Activated T-cell treated with anti-CD3 and anti-CD28 coated beads for 24 hours (primary cell): ENCODE data around the gene SEZ6.

Experiments used
- DNase-seq: peaks from one replicate; pipeline ENCODE4 v3.0.0-alpha.2; 2020; ENCODE audit warnings: low read depth

SEZ6 gene, protein sequence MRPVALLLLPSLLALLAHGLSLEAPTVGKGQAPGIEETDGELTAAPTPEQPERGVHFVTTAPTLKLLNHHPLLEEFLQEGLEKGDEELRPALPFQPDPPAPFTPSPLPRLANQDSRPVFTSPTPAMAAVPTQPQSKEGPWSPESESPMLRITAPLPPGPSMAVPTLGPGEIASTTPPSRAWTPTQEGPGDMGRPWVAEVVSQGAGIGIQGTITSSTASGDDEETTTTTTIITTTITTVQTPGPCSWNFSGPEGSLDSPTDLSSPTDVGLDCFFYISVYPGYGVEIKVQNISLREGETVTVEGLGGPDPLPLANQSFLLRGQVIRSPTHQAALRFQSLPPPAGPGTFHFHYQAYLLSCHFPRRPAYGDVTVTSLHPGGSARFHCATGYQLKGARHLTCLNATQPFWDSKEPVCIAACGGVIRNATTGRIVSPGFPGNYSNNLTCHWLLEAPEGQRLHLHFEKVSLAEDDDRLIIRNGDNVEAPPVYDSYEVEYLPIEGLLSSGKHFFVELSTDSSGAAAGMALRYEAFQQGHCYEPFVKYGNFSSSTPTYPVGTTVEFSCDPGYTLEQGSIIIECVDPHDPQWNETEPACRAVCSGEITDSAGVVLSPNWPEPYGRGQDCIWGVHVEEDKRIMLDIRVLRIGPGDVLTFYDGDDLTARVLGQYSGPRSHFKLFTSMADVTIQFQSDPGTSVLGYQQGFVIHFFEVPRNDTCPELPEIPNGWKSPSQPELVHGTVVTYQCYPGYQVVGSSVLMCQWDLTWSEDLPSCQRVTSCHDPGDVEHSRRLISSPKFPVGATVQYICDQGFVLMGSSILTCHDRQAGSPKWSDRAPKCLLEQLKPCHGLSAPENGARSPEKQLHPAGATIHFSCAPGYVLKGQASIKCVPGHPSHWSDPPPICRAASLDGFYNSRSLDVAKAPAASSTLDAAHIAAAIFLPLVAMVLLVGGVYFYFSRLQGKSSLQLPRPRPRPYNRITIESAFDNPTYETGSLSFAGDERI

DNA sequence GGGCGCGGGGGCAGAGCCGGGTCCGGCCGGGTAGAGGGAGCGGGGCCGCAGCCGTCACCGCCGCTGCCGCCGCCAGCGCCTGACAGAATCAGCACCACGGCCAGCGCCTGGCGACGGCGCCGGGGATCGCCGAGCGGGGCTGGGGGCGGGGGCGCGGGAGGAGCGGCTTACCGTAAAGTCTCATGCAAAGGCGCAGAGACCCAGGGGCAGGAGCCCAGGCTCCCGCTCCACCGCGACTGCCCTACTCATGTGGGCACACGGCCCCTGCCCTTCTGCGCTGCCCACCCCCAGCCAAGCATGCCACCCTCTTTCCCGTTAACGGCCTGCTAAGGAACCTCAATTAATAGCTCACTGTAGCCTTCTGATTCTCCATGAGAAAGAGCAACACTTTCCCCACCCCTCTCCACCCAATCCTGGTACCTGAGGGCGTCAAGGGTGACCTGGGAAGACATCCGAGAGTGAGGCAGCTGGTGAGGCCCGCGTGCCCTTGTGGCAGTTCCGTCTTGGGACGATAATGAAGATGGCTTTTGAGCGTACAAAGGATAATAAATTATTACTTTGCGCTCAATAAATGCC, at the start of gene SEZ6:
SEZ6 (minus strand) TSS at position 98 of the 576 bp plus-strand sequence. CDS start 164 bp downstream, outside the sequence.
- peak; percentile 52 for DNase-seq

DNA sequence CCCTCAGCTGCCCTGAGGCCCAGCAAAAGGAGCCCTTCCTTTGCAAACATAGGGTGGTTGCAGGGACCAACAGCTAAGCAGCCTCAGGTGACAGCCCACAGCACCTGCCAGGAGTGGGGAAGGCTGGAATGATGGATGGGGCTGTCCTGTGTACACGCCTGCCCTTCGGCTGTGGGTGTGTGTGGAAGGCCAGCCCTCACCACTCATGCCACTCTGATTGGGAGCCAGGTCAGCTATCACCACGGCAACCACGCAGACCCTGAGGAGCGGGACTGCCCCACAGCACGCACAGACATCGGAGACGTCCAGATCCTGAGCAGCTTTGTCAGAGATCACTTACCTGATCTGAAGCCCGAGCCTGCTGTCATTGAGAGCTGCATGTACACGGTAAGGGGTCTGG, 49.0 kb upstream of the SEZ6 start:
- no peak for DNase-seq

DNA sequence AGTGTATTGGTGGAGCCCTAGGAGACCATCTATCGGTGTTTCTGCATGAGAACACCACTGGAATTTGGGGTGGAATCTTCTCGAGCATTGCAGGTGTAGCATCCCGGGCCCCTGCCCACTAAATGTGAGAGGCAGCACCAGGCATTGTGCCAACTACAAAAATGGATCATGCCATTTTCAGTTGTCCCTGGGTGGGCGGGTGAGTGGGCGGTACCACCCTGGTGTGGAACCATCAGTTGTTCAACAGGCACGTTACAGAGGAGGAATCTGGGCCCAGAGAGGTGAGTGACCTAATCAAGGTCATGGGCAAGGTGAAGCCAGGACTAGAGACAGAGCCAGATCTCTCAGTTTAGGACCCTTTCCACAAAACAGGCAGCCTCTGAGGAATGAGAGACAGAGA, 45.9 kb upstream of the SEZ6 start:
- DNase-seq = no peak

DNA sequence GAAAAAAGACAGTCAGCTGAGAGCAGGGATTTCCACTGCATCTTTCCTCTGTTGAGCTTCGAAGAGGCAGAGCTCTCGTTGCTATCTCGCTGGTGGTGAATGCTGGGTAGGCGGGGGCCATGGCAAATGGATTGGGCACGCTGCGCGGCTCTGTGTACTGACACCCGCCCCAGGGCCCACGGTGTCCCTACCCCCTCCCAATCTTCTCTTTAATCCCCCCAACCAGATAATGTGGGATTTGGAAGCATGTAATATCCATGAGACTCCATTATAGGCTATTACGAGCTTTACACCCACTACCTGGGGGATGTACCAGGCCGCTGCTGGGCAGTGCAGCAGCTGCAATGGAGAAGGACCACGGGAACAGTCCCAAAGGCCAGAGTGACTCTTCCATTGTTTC, 45.4 kb upstream of the SEZ6 start:
- DNase-seq = no peak

DNA sequence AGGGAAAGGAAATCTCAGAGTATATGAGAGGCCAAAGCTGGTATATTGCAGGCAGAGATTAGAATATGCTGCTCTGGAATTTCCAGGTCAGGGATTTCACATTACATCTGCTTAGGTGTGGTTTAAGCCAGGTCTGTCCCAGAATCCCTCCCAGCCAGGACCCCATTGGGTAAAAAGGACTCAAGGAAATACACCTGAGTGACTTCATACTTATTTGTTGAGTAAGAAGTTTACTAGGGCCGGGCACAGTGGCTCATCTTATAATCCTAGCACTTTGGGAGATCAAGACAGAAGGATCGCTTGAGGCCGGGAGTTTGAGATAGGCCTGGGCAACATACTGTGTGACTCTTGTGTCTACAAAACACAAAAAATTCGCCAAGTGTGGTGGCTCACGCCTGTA, 44.3 kb upstream of the SEZ6 start:
- DNase-seq = no peak

DNA sequence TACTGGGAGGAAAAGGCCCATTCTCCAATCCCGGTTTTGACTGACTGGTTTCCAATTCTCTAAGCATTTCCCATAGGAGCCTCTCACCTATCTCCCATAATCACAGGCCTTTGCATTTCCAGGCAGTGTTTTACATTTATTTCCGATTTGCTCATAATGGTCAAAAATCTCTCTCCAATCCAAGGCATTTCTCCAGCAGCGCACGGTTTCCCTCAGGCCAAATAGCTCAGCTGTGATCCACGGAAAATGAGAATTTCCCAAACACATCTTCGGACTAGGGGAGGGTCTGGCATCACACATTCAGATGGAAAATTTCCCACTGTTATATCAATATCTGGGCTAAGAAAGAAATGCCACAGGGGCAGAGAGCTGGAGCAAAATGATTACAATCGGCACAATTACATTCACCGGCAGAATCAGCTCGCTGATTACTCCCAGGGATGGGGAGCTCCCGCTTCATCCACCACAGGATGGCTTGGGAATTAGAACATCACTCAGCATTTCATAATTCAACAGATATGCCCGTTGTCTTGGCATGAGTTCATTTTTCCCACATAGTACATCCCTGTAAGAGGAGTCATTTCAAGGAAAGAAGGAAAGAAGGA, 43.8 kb upstream of the SEZ6 start:
- DNase-seq = no peak

DNA sequence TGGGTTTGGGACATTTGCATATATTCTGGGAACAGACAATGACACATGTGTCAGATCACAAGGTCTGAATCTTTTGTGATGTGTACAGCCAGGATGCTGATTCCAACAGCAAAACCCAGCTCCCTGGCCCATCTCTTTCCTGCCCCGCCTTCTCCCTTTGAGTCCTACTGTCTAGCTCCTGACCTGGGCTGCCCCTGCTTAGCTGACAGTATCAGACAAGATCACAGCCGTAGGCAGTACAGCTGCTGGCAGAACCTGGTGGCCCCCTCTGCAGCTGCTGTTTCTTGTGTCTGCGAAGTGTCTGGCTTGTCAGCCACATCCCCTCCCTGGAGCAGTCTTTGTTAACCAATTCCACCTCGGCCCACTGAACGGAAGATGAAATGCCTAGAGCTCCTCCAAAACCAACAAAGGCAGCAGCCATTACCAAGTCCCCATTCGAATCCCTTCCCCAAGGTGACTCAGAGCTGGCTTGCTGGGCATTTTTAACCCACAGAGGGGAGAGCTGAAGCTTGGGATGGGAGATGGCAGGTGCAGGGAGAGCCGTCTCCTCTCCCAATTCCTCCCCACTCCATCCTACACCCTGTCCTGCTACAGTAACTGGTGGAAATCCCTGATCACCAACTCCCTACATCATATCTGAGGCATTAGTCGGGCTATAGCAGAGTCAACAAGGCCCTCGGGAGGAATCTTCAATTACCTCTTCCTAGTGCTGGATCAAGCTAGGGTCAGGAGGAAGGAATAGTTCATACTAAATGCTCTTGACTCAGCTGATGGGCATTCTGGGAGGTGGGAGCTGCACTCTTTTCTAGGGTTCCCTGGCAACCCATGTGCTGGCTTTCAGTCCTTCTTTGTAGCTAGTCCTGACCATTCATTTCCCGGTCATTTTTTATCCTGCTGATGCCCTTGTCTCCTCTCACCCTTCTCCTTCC, 42.9 kb upstream of the SEZ6 start:
- DNase-seq = no peak

DNA sequence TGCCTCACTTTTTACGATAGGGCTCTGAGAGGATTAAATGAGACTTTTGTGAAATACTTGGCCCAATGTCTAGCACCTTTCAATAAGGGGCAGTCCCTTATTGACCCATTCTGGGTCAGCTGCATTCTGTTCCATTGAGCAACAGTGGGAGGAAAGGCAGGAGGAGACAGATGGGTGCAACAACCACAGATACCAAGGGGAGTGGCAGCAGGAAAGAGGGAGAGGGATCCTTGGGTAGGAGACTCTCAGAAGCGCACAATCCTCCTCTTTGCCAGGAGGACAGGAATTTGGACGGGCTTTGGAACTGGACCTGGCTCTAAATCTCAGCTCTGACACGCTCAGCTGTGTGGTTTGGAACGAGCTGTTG, 40.6 kb upstream of the SEZ6 start:
- no peak for DNase-seq

DNA sequence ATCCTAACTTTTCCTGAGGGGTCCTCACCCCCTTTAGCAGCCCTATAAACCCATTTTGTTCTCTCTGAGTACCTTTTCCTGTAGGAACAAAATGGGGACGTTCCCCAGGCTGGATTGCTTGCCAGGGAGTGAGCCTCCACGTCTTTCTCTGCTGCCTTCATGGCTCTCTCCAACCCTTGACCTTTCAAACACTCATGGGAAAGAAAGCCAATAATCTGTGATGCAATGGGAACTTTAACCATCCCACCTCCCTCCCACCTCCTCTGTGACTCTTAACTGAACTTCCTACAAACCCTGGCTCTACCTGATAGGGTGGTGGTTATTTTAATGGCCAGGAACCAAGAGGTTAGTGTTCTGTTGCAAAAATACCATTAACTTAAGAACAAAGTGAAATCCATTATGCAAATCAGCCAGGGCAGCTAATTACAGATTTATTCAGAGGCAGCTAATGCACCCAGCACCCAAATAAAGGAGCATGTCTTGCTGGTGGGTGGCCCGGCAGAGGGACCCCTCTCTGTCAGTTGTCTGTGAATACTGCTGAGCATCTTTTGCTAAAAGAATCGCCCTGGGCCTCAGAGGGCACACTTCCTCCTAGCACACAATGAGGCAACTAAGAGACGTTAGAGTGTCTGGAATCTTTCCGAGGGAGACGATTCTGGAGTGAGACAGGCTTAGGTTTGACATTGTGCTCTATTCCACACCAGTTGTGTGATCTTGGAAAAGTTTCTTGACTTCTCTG, 40.1 kb upstream of the SEZ6 start:
- DNase-seq = no peak

DNA sequence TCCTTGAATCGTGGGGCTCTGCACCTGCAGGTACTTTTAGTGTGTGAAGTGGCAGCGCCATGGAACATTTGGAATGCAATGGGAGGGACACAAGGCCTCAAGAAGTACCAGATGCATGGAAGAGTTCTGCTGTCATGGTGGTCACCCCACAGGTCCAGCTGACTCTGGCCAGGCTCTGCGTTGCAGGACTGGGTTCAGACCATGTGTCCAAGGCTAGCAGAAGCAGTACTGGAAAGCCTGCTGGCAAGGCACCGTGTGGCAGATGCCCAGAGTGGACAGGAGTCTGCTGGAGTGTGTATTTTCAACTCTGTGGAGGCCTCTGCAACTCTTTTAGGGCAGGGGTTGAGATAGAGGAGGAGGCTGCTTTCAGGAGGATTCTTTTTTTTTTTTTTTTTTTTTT, 39.2 kb upstream of the SEZ6 start:
- no peak for DNase-seq

DNA sequence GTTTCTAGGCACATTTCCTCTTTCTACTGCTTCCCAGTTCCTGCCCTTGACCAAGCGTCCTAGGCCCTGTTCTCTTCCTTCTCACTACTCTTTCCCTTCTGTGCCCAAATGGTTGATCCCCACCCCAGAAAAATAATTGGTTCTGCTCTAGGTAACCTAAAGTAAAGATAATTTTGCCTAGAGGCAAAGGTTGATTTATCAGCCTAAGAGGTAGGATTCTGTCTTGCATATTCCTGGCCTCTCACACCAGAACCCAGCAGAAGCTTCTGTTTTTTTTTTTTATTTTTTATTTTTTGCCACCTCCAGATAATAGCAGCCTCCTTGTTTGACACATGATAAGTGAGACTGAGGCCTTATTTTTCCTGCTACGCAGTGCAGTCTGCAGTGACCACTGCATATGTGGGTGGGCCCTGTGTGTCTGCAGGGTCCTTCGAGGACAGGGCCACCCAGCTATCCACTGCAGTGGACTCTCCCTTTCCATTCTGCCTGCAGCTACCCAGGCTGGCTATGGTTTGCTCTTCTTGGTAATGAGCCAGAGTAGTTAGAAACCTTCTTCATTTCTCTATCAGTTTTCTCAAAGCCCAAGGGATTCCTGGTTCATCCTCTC, 37.8 kb upstream of the SEZ6 start:
- DNase-seq = no peak

DNA sequence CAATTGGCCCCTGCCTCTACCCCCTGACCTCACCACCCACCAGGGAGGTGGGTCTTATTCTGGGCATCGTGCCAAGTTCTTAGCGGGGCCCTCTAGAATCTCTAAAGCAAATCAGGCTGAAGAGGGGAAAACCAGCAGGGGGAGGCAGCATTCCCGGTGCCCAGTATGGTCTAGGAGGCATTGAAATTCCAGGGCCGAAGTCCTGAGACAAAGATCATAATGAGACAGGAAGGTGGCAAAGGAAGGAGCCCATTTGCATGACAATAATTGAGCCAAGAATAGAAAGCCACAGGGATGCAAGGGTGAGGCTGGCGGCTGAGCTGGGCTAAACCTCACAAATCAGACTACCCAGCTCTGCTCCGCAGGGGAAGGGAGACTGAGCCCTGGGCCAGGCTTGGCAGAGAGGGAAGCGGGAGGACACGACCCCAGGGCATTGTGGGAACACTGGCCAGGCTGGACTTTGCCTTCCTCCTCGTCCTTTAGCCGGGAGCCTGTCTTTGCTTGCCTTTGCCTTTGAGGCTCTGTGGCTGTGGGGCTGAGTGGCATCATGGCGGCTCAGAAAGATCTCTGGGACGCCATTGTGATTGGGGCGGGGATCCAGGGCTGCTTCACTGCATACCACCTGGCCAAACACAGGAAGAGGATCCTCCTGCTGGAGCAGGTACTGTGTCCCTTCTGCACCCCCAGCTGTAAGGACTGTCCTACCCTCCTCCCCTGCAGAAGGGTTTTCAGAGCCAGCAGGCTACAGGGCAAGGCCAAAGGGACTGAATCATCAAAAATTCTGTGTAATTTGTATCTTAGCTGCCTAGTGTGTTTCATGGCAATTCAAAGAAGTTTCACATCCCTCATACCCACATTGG, 37.1 kb upstream of the SEZ6 start, which contains the start of gene PIPOX:
PIPOX (plus strand) TSS at position 463 of the 860 bp plus-strand sequence; CDS start at position 548, 85 bp downstream.
- no peak for DNase-seq

DNA sequence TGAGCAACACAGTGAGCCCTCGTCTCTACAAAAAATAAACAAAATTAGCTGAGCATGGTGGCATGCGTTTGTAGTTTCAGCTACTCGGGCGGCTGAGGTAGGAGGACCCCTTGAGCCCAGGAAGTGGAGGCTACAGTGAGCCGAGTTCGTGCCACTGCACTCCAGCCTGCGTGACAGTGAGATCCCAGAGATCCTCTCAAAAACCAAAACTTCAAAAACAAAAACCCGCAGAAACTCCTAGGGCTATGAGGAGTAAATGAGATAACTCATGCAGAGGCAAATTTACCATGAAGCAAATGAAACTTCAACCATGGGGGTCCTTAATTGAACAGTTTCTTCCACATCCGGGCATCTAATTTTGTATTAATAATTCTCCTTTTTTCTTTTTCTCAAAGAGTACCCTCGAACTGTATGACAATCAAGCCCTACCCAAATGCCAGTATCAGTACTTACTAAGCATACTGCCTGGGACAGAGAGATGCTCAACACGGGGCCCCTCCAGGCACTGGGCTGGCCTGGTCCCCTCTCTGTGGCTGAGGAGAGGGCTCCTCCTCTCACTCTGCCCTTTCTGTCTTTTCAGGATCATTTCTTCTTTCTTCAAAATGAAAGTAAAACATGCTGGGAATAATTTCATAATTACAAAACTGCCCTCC, 36.3 kb upstream of the SEZ6 start:
- DNase-seq = no peak

DNA sequence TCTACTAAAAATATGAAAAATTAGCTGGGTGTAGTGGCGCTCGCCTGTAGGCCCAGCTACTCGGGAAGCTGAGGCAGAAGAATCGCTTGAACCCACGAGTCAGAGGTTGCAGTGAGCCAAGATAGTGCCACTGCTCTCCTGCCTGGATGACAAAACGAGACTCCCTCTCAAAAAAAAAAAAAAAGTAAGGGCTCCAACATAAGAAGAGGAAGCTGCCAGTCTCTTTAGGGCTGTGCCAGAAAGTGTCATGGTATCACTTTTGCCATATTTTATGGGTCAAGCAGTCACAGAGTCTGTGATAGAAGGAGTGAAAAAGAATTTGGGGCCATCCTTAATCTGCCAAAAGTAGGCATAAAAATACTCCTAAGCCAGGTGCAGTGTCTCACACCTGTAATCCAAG, 35.7 kb upstream of the SEZ6 start:
- DNase-seq = no peak

DNA sequence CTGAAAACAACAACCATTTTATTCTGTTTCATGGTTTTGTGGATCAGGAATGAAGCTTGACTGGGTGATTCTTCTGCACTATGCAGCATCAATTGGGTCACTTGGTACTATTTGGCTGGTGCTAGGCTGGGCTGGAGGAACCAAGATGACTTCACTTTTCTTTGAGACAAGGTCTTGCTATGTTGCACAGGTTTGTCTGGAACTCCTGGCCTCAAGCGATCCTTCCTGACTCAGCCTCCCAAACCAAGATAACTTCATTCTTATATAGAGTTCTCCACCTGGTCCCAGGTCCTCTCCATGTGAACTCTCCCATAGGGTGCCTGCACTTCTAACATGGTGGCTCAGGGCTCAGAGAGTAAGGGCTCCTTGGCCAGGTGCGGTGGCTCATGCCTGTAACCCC, 35.3 kb upstream of the SEZ6 start:
- DNase-seq = no peak

DNA sequence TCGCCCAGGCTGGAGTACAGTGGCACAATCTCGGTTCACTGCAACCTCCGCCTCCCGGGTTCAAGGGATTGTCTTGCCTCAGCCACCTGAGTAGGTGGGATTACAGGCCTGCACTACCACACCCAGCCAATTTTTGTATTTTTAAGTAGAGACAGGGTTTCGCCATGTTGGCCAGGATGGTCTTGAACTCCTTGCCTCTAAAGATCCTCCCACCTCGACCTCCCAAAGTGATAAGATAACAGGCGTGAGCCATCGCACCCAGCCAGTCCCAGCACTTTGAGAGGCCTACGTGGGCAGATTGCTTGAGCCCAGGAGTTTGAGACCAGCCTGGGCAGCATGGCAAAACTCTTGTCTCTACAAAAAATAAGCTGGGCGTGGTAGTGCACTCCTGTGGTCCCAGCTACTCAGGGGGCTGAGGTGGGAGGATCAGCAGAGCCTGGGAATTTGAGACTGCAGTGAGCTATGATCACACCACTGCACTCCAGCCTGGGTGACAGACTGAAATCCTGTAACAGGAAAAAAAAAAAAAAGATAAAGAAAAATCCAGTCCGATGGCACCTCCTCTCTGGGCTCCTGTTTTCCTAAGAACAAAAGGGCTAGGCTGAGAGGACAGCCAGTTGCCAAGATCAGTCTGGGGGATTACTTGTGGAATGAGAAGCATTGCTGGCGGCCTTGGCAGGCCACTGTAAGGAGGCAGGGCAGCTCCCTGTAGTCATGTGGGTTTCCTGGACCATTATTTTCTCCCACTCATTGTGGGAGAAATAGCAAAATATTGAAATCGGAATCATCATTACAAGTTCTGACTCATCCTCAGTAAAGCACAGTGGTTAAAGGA, 34.1 kb upstream of the SEZ6 start:
- DNase-seq = no peak

DNA sequence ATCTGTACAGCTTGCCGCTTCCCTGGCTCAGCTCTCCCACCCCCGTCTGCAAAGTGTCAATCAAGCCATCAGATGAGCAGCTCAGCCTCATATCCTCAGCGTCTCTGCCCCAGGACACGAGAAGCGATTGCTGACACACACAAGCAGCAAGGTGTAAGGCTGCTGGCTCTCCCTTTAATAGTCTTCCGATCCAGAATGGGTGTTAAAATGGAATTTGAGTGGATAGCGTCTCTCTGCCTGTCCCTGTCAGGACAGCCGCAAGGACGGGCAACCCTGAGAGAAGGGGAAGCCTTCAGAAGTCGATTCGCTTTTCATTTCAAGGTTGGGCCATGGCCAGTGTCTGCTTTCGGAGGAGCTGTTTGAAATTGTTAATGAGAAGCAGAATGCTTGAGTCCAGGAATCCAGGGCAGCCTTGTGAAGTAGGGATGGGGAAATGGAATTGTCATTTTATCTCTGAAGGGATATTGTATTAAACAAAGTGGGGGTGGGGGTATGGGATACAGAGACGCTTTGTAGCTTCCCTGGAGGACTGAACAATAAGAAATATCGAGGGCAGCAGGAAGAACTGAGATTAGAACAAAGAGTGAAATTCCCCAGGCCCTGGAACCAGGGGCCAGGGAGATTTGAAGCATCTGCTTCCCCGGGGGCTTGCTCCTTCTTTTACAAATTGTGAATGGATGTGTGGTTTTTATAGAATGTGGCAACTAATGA, 32.4 kb upstream of the SEZ6 start:
- DNase-seq = no peak
